Kidney (tissue), 14 donors: ENCODE results near the gene INPP5F. TPM values are rescaled to one million over a fixed set of nuclear protein-coding genes. Genes with fewer than 3 reads are reported as not detected.

Experiments used
- DNase-seq, 5 donors: peaks; one replicate each; pipeline ENCODE4 v3.0.0-alpha.2; 2013 to 2020
- FAIRE-seq: peaks from 2 replicates; lab custom pipeline; 2012; peaks lifted over from hg19 to GRCh38; lab: Jason Lieb, UNC
- H3K27ac ChIP-seq, 2 donors: one replicate each; pipeline ENCODE4 v1.7.0; 2013; ENCODE audit warnings: low read depth in 2 of 2, low read length in 2 of 2, inconsistent platforms in 1 of 2
- H3K27me3 ChIP-seq: one replicate; pipeline ENCODE4 v1.7.1; 2013; ENCODE audit warnings: low read length, inconsistent platforms; ENCODE audit not compliant: control insufficient read depth, insufficient read depth
- H3K36me3 ChIP-seq, 3 donors: one replicate each; pipeline versions ENCODE4 v1.7.0 to v1.7.1; 2013; ENCODE audit warnings: low read length in 3 of 3, control low read depth in 1 of 3, inconsistent platforms in 1 of 3; ENCODE audit not compliant: insufficient read depth in 3 of 3, control insufficient read depth in 2 of 3
- H3K4me1 ChIP-seq, 3 donors: one replicate each; pipeline versions ENCODE4 v1.7.0 to v1.7.1; 2013; ENCODE audit warnings: low read length in 3 of 3, inconsistent platforms in 1 of 3, low read depth in 1 of 3; ENCODE audit not compliant: control insufficient read depth in 2 of 3, insufficient read depth in 2 of 3
- H3K4me3 ChIP-seq, 3 donors: one replicate each; pipeline versions ENCODE4 v1.7.0 to v1.8.1; 2013; ENCODE audit warnings: low read length in 3 of 3, control low read depth in 1 of 3, inconsistent platforms in 1 of 3
- H3K9ac ChIP-seq, 3 donors: one replicate each; pipeline versions ENCODE4 v1.7.0 to v1.7.1; 2013; ENCODE audit warnings: low read length in 3 of 3, control low read depth in 1 of 3, inconsistent platforms in 1 of 3
- H3K9me3 ChIP-seq, 3 donors: one replicate each; pipeline versions ENCODE4 v1.7.0 to v1.7.1; 2013; ENCODE audit warnings: low read length in 3 of 3, control low read depth in 1 of 3, inconsistent platforms in 1 of 3; ENCODE audit not compliant: control insufficient read depth in 2 of 3, insufficient read depth in 1 of 3
- CTCF ChIP-seq: IDR thresholded peaks from 3 replicates; pipeline ENCODE4 v1.5.1; 2012; ENCODE audit warnings: mild to moderate bottlenecking, moderate library complexity, borderline replicate concordance; ENCODE audit not compliant: insufficient read depth; ENCODE audit errors: extremely low read depth
- intact Hi-C: fragments of 100-400 bp; cut with DNase I; formaldehyde crosslinking; loops from one replicate; pipeline ENCODE4 v1.11.1; 2022
- polyA plus RNA-seq: library from polyadenylated mRNA; stranded (reverse); fragments of 350-450 nt; fragmentation: Illumina TruSeq; extraction: RNeasy Lipid Tissue Mini Kit (QIAGEN cat#74804); gene quantifications from one replicate; pipeline ENCODE4 v1.2.3, GENCODE V29; 2014; ENCODE audit warnings: low read depth, low replicate concordance; ENCODE audit not compliant: insufficient read depth
- total RNA-seq: library from RNA; stranded (reverse); fragmentation: NEBNext Ultra II Directional; extraction: Animal tissue kit (Norgen Biotek cat#: 25700); gene quantifications from one replicate; pipeline ENCODE4 v1.2.1, GENCODE V29; 2021
- donor health status: control.
- donor health status: control.
- donor health status: control.
- donor health status: control.
- donor health status: control.
- donor health status: DM: yes; HTN: yes; CAD: no.
- donor health status: Normal renal cell carcinoma (clear cell type).

INPP5F gene
- total and polyA plus RNA-seq, 2 donors from 2014 or later = 16.4 to 17.5 TPM

- DNase-seq (no peak), FAIRE-seq (no peak)
- intact Hi-C loops = no loop called here
- Histone ChIP-seq H3K9ac (no peak overlapping the region), H3K36me3 (peaks cover 0 to 5% (median 4%) of the 10 kb centered on the region in 3 donors), H3K4me1 (no peaks in the 10 kb centered on the region), H3K4me3 (no peak overlapping the region), H3K9me3 (no peaks in the 10 kb centered on the region), H3K27ac (no peak overlapping the region), H3K27me3 (no peaks in the 10 kb centered on the region)
- no peak for TF ChIP-seq CTCF
Observed at GRCh38 chr10:119805702-119806230, 79.9 kb downstream of the INPP5F start.

- H3K4me1 ChIP-seq = no peaks in the 10 kb centered on the region
- FAIRE-seq = no peak
Observed at GRCh38 chr10:119806334-119807130, 80.7 kb downstream of the INPP5F start.

GRCh38 chr10:119807960-119808697, 82.3 kb downstream of the INPP5F start:
- H3K27me3 ChIP-seq = no peaks in the 10 kb centered on the region
- H3K4me3 ChIP-seq = no peak overlapping the region
- H3K4me1 ChIP-seq = no peaks in the 10 kb centered on the region
- H3K9ac ChIP-seq = no peak overlapping the region
- no peak for TF ChIP-seq CTCF
- H3K9me3 ChIP-seq = no peaks in the 10 kb centered on the region
- intact Hi-C loops = no loop called here
- H3K27ac ChIP-seq = no peak overlapping the region
- DNase-seq = no peak
- peaks cover 0 to 5% (median 4%) of the 10 kb centered on the region in 3 donors for H3K36me3 ChIP-seq
- no peak for FAIRE-seq

More at GRCh38 chr10:119806334-119807130, 80.7 kb downstream of the INPP5F start:
- no peak for TF ChIP-seq CTCF
- no peak for DNase-seq
- Histone ChIP-seq H3K27me3 (no peaks in the 10 kb centered on the region), H3K4me3 (no peak overlapping the region), H3K36me3 (peaks cover 0 to 5% (median 4%) of the 10 kb centered on the region in 3 donors), H3K9ac (no peak overlapping the region), H3K9me3 (no peaks in the 10 kb centered on the region), H3K27ac (no peak overlapping the region)
- intact Hi-C loops = no loop called here
